ENCODE measurements around the gene BMPER. TPM values are rescaled to one million over a fixed set of nuclear protein-coding genes. Genes with fewer than 3 reads are reported as not detected.

BMPER gene
- total RNA-seq, 4 donors from 2014 or later, result 0.65 to 6.5 (median 3.5) TPM

DNA sequence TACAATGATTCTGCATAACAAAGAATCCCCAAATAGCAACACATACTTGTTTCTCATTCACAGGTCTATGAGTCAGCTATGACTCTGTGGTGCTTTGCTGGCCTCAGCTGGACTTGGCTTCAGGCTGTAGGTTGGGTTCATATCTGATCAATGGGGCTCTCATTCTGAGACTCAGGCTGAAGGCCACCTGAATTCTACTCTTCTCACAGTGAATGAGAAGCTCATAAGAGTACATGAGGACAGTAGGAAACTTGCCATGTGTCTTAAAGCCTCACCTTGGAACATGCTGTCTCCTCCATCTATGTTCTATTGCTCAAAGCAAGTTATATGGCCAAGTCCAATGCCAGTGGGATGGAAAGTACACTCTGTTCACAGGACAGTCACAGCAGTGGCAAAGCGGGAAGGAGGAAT lies 292.9 kb downstream of the BMPER start:
- 96% methylated on average over 1 of the region's 1 CpG for WGBS
- H3K36me3 ChIP-seq, result no peaks in the 10 kb centered on the region
- no peak for DNase-seq (ENCODE audit: extremely low spot score)
- H3K9me3 ChIP-seq, result no peaks in the 10 kb centered on the region
- no peaks in the 10 kb centered on the region for H3K27me3 ChIP-seq
- no peaks in the 10 kb centered on the region for H3K4me1 ChIP-seq
- no peak overlapping the region for H3K4me3 ChIP-seq
- intact Hi-C loops (cut with DNase I), result no loop called here
- TF ChIP-seq POLR2A (IDR thresholded peaks at IDR 0.05; ENCODE audit: low read depth), result no peak
- no peak for TF ChIP-seq EP300 (IDR thresholded peaks at IDR 0.05)
- TF ChIP-seq POLR2AphosphoS5 (IDR thresholded peaks at IDR 0.05), result no peak
- TF ChIP-seq, protein P1, sequence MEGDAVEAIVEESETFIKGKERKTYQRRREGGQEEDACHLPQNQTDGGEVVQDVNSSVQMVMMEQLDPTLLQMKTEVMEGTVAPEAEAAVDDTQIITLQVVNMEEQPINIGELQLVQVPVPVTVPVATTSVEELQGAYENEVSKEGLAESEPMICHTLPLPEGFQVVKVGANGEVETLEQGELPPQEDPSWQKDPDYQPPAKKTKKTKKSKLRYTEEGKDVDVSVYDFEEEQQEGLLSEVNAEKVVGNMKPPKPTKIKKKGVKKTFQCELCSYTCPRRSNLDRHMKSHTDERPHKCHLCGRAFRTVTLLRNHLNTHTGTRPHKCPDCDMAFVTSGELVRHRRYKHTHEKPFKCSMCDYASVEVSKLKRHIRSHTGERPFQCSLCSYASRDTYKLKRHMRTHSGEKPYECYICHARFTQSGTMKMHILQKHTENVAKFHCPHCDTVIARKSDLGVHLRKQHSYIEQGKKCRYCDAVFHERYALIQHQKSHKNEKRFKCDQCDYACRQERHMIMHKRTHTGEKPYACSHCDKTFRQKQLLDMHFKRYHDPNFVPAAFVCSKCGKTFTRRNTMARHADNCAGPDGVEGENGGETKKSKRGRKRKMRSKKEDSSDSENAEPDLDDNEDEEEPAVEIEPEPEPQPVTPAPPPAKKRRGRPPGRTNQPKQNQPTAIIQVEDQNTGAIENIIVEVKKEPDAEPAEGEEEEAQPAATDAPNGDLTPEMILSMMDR (IDR thresholded peaks at IDR 0.05), result no peak
- H3K27ac ChIP-seq (replicated peaks in 1 of 4), result no peak overlapping the region

All from esophagus muscularis mucosa (tissue), 4 donors.